Limb (tissue), 2 donors: Measurements from ENCODE around the gene PSMG3.

Source experiments
- DNase-seq, 2 donors: peaks; one replicate each; pipeline ENCODE4 v3.0.0-alpha.2; 2016; ENCODE audit errors: extremely low spot score in 2 of 2

The PSMG3 gene

DNA sequence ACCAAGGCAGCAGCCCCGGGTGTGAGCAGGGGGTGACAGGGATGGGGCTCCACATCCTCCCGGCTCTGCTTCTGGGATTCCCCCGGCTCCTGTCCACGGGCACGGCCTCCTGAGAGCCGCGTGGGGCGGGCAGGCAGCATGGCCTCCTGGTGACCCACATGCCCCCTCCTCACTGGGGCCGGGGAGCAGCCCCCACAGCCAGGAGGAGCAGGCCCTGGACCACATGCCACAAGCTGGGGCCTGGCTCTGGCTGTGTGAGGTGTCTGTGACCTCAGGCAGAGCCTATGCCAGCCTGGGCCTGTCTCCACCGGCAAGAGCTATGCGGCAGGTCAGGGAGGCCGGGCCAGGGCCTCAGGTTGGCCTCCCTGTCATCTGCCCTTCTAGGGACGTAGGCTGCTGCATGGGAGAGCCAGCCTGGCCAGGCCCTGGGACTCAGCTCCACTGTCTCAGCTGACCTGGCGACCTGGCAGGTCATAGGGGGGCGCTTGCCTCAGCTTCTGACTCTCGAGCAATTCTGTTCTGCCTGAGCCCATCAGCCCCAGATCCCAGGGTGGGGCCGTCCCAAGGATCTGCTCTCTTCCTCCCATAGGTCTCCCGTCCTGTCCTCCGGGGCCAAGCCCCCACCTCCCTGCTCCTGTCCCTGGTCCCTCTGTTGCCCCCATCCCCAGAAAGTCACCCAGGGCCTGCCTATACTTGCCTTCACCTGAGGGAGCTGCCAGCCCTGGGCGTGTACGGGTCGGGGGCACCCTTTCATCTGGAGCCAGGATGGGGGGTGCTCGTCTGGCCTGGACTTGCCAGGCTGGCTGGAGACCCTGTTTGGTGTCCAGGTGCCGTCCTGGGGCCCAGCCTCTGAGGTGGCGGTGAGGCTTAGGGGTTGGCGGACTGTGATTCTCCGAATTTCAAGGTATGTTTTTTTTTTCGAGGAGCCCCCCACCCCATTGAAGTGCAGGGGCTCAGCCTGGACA is 9.9 kb downstream of the PSMG3 start:
- no peak for DNase-seq

DNA sequence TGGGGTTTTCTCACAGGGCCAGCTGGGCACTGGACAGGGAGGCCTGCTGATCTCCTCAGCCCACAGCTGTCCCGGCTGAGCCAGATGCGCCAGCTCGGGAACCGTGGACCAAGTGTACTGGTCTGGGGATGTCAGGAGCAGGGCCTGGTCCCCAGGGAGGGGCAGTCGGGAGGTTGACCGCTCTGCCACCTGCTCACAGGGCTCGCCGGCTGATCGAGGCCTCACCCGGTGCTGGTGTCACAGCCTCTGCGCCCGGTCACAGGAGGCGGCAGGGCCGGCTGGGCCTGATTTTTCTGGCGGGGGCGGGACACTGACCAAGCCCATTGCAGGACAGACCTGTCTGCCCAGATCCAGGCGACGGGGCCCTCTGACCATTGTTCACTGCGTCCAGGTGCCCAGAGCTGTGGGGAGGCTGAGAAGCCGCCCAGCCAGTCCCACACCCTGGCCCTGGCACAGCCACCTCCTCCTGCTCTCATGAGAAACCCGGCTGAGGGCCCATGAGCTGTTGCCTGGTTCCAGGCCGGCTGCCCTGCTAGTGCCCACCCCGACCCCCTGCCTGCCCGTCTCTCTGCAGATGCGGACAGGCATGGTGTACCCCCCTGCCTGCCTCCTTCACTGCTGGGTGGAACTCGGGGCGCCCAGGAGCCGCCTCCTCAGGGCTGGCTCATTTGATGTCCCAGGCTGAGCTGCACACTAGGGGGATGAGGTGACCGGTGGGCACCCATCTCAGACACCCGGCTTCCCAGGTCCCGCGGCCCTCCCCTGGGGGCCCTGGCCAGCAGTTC is 10.8 kb downstream of the PSMG3 start:
- DNase-seq = no peak

- DNase-seq = no peak
Observed at GRCh38 chr7:1558181-1558811, 11.5 kb downstream of the PSMG3 start.

- DNase-seq = no peak
Observed at GRCh38 chr7:1557771-1558170, 12.1 kb downstream of the PSMG3 start.

DNA sequence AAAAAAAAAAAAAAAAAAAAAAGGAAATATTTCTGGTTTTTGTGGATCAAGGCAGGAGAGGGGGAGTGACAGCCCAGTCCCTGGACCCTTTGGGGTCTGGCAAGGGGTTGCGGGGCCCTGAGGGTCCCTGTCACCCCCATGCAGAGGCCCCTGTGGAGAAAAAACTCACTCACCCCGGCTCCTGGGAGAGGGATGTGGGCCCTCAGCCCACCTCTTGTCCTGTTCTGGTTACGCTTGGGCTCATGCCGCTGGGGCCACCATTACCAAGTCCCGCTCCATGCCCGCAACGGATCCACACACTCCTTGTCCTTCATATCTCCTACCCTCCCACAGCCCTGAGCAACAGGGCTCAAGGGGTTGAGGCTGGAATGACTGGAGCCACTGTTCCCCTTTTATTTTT is 12.8 kb downstream of the PSMG3 start:
- DNase-seq = no peak

DNA sequence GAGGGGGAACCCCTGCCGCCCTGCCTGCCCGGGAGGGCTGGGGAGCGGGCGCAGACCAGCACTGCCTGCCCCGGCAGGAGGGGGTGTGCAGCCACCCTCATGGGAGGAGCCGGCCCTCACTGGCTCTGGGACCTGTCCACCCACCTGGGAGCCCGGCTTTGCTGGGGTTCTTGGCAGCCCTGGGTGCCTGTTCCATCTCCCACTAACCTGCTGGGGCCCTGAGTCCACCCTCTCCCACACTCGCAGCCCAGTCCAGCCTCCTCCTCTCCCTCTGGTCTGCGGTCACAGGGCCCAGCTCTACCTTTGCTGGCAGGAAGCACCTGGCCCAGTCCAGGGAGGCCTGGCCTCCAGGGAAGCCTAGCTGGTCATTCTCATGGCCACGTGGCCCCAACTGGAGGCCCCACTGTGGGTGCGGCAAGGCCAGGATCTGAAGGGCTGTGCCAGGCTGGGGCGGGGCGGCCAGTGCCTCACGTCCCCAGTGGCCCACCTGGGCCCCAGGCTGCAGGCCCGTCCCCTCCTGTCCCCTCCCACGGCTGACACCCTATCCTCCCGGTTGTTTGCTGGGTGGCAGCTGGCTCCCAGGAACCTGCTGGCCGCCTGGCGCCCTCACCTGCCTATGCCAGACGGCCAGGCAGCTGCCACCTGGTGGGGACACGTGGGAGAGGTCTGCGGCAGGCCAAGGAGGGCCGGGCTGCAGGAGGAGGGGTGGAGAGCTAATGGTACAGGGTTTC is 13.9 kb downstream of the PSMG3 start, which contains the start of gene TMEM184A:
TMEM184A (minus strand) TSS at position 393 of the 731 bp plus-strand sequence. CDS start 721 bp downstream, outside the sequence.
- no peak for DNase-seq

DNA sequence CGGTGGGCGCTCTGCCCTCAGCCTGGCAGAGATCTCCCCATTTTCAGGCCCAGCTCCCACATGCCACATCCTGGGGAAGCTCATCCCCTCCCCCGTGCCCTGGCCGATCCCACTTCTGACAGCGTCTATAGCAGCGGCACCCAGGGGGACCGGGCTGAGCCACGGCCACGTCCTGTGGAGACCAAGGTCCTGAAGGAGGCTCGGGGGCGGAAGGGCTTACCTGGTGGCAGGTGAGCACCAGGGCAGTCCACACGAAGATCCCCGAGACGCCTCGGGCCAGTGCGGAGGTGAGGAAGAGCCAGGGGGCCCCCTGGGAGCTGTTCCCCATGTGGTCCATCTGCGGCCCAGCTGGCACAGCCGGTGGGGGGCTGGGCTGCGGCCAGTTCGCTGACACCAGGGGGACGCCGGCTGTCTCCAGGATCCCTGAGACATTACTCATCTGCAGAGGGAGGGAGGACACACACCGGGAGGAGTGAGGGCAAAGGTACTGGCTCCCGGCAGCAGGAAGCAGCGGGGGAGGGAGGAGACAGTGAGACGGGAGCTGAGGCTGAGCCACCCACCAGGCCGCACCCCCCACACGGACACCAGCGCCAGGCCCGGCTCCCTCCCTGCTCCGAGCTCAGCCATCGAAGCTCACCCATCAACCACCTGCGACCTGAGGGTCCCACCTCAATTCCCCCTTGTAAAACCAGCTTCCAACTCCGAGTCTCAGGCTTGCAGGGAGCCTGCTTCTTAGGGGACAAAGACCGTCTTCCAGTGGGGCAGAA is 14.6 kb downstream of the PSMG3 start:
- DNase-seq = no peak

DNA sequence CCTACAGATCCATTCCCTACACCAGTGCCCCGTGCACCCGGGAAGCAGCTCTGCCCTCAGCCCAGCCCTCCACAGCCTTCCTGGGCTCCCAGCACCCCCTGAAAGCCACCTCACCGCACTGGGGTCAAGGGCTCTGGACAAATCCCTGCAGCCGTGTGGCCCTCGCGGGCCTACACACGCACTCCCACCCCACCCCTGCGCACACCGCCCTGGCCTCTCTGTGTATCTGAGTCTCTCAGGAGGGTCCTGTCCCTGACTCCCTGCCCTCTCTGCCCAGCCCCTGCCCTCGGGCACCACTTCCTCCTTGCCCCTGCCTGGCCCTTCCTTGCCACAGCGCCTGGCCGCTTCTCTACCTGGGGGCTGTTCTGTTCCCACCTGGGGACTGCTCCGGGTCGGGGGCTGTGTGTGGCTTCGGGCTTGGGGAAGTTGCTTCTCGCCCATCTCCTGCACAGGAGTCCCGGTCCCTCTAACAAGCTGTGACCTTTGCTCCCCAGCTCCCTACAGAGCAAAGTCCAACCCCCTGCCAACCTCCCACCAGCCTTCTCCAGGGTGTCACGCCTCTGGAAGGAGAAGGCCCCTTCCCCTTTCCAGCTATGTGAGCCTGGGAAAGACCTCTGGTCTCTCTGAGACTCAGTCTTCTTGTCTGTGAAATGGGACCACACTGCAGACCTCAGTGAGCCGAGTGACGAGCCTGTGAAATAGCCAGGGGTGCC is 15.3 kb downstream of the PSMG3 start:
- no peak for DNase-seq

- DNase-seq = no peak
Observed at GRCh38 chr7:1553512-1554210, 16.2 kb downstream of the PSMG3 start.

DNA sequence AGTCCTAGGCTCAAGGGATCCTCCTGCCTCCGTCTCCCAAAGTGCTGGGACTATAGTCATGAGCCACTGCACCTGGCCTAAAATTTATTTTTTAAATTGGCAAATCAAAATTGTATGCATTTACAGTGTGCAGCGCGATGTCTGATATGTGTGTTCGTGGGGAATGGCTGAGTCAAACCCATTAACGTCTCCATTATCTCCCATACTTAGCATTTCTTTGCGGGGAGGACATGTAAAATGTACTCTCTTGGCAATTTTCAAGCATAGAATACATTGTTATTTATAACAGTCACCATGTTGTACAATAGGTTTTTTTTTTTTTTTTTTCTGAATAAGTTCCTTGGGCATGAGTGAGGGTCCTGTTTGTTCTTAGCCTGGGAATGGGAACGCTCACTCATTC is 17.6 kb downstream of the PSMG3 start:
- DNase-seq = no peak

GRCh38 chr7:1550846-1551155 is 19.0 kb downstream of the PSMG3 start:
- DNase-seq = no peak

GRCh38 chr7:1550005-1550845 is 19.6 kb downstream of the PSMG3 start:
- DNase-seq = no peak

DNA sequence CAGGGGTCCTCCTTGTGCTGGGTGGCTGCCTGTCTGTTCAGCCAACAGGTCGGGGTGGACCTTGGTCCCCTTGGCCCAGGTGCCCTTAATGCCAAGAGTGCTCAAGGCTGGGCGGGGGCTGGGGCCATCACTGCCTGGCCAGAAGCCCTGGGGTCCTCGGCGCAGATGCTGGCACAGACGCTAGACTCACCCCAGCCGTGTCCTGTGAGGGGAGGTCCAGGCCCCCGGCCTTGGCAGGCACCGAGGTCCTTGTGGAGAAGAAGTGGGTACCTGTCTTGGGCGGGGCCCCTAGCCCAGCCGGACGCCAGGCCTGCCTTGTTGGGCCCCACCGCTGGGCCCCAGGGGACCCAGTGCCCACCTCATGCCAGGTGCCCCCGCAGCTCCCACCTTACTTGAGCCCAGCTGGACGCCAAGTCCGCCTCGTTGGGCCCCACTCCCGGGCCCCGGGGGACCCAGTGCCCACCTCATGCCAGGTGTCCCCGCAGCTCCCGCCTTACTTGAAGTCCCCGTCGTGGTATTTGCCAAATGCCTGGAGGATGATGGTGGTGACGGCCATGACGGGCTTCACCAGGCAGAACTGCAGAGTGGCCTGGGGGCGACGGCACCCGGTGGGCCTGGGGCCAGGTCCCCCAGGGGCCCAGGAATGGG is 20.4 kb downstream of the PSMG3 start:
- DNase-seq = no peak

DNA sequence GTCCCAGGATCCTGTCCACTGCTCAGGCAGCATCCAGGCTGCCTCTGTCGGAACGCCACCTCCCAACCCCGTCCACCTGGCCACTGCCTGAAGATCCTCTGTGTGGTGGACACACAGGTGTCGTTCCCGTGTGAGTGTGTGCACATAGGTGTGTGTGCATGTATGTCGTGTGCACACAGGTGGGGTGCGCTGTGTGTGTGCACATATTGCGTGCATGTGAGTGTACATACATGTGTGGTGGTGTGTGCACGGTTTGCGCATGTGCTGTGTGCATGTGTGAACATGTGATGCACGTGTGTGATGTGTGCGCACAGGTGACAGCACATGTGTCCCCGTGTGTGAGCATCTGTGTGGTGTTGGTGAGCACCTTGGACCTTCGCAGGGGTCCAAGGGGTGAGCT is 20.9 kb downstream of the PSMG3 start:
- DNase-seq = no peak

- DNase-seq = no peak
Observed at GRCh38 chr7:1548438-1548831, 21.4 kb downstream of the PSMG3 start.

DNA sequence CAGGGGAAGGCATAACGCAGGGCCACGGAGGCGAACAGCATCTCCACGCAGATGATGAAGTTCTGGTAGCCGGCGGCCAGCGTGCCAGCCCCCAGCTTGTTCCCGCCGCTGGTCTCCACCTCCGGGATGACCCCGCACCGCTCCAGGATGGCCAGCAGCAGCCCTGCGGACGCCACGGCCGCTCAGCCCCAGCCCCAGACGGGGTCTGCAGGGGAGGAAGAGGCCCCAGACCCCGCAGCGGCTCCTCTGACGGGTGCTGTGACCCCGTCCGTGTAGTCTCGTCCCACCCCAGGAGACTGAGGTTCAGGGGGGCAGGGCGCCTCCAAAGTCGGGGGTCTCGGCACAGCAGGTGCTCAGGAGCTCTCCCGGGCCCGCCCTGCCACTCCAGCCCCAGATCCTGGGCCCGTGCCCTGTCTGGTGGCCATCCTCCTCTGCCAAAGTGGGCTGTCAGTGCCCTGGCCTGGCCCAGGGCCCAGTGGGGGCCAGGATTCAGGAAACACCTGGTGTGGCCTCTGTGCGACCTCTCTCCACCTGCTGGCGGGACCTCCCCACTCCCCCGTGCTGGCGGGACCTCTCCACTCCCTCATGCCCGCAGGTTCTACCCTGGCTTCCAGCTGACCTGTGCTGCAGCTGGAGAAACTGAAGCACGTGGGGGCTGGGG is 21.9 kb downstream of the PSMG3 start:
- no peak for DNase-seq
